H9 (cell line): ENCODE results near the gene INMT. TPM values are rescaled to one million over a fixed set of nuclear protein-coding genes. Genes with fewer than 3 reads are reported as not detected.

Experiments used
- DNase-seq: peaks from one replicate; pipeline ENCODE4 v3.0.0-alpha.2; 2017
- H2AFZ ChIP-seq: one replicate; pipeline ENCODE4 v1.6.1; 2013; ENCODE audit warnings: mild to moderate bottlenecking, low read length, control low read depth, moderate library complexity
- H2AK5ac ChIP-seq: 2 replicates; pipeline ENCODE4 v1.6.1; 2013; ENCODE audit warnings: low read length, control low read depth, mixed read lengths; ENCODE audit not compliant: insufficient read length
- H2BK120ac ChIP-seq: one replicate; pipeline ENCODE4 v1.6.1; 2013; ENCODE audit warnings: low read depth, mild to moderate bottlenecking, low read length, control low read depth, inconsistent platforms; ENCODE audit not compliant: poor library complexity, severe bottlenecking
- H2BK12ac ChIP-seq: 2 replicates; pipeline ENCODE4 v1.6.1; 2013; ENCODE audit warnings: low read length, control low read depth, mixed read lengths, low read depth; ENCODE audit not compliant: insufficient read length
- H2BK15ac ChIP-seq: 2 replicates; pipeline ENCODE4 v1.6.1; 2013; ENCODE audit warnings: low read depth, low read length, control low read depth
- H2BK20ac ChIP-seq: one replicate; pipeline ENCODE4 v1.6.1; 2013; ENCODE audit warnings: low read depth, mild to moderate bottlenecking, low read length, control low read depth, inconsistent platforms; ENCODE audit not compliant: poor library complexity, severe bottlenecking
- H2BK5ac ChIP-seq: 2 replicates; pipeline ENCODE4 v1.6.1; 2013; ENCODE audit warnings: low read length, control low read depth, mixed read lengths; ENCODE audit not compliant: insufficient read length
- H3K14ac ChIP-seq: 2 replicates; pipeline ENCODE4 v1.6.1; 2013; ENCODE audit warnings: low read length, control low read depth; ENCODE audit not compliant: insufficient read depth
- H3K18ac ChIP-seq: 2 replicates; pipeline ENCODE4 v1.6.1; 2013; ENCODE audit warnings: low read depth, mild to moderate bottlenecking, mixed read lengths, low read length, control low read depth; ENCODE audit not compliant: insufficient read length
- H3K23ac ChIP-seq: 2 replicates; pipeline ENCODE4 v1.6.1; 2013; ENCODE audit warnings: low read length, control low read depth, mixed read lengths, low read depth; ENCODE audit not compliant: insufficient read length
- H3K23me2 ChIP-seq: 2 replicates; pipeline ENCODE4 v1.6.1; 2013; ENCODE audit warnings: low read depth, mild to moderate bottlenecking, mixed read lengths, low read length, control low read depth; ENCODE audit not compliant: insufficient read length, poor library complexity, severe bottlenecking
- H3K27ac ChIP-seq: 2 replicates; pipeline ENCODE4 v1.5.1; 2013; ENCODE audit warnings: low read length, control low read depth, mixed read lengths, low read depth; ENCODE audit not compliant: insufficient read length
- H3K27me3 ChIP-seq: 2 replicates; pipeline ENCODE4 v1.6.1; 2013; ENCODE audit warnings: low read length, control low read depth, inconsistent platforms; ENCODE audit not compliant: insufficient read depth
- H3K4ac ChIP-seq: 2 replicates; pipeline ENCODE4 v1.6.1; 2013; ENCODE audit warnings: low read depth, mild to moderate bottlenecking, control low read depth, inconsistent platforms, low read length, moderate library complexity
- H3K4me1 ChIP-seq: 2 replicates; pipeline ENCODE4 v1.6.1; 2013; ENCODE audit warnings: low read length, control low read depth, inconsistent platforms; ENCODE audit not compliant: insufficient read depth
- H3K4me2 ChIP-seq: 2 replicates; pipeline ENCODE4 v1.6.1; 2013; ENCODE audit warnings: low read length, control low read depth, mixed read lengths; ENCODE audit not compliant: insufficient read length, insufficient read depth
- H3K56ac ChIP-seq: 2 replicates; pipeline ENCODE4 v1.6.1; 2013; ENCODE audit warnings: low read depth, mild to moderate bottlenecking, mixed read lengths, low read length, control low read depth; ENCODE audit not compliant: insufficient read length
- H3K79me1 ChIP-seq: 2 replicates; pipeline ENCODE4 v1.6.1; 2013; ENCODE audit warnings: low read depth, mild to moderate bottlenecking, moderate library complexity, low read length, control low read depth, inconsistent platforms; ENCODE audit not compliant: insufficient read depth, poor library complexity, severe bottlenecking
- H3K79me2 ChIP-seq: 2 replicates; pipeline ENCODE4 v1.6.1; 2013; ENCODE audit warnings: low read length, control low read depth, inconsistent platforms; ENCODE audit not compliant: insufficient read depth
- H3K9ac ChIP-seq: 2 replicates; pipeline ENCODE4 v1.6.1; 2013; ENCODE audit warnings: low read length, control low read depth, mixed read lengths; ENCODE audit not compliant: insufficient read length; ENCODE audit errors: extremely low read depth
- H3K9me3 ChIP-seq: one replicate; pipeline ENCODE4 v1.6.1; 2013; ENCODE audit warnings: low read depth, low read length, inconsistent platforms; ENCODE audit not compliant: control insufficient read depth
- H3T11ph ChIP-seq: one replicate; pipeline ENCODE4 v1.6.1; 2013; ENCODE audit warnings: mild to moderate bottlenecking, low read length, control low read depth, inconsistent platforms
- H4K20me1 ChIP-seq: one replicate; pipeline ENCODE4 v1.6.1; 2013; ENCODE audit not compliant: control insufficient read depth, insufficient read length, insufficient read depth
- H4K5ac ChIP-seq: 2 replicates; pipeline ENCODE4 v1.6.1; 2013; ENCODE audit warnings: low read depth, mild to moderate bottlenecking, mixed read lengths, low read length, control low read depth; ENCODE audit not compliant: insufficient read length
- H4K8ac ChIP-seq: replicated peaks from 2 replicates; pipeline ENCODE4 v1.6.1; 2013; ENCODE audit warnings: low read length, control low read depth, mixed read lengths, low read depth; ENCODE audit not compliant: insufficient read length
- H4K91ac ChIP-seq: 2 replicates; pipeline ENCODE4 v1.6.1; 2013; ENCODE audit warnings: low read depth, mild to moderate bottlenecking, moderate library complexity, mixed read lengths, low read length, control low read depth; ENCODE audit not compliant: insufficient read length
- H3K27ac Mint-ChIP-seq, 3 experiments: 2 replicates in 2 of 3; 3 replicates in 1 of 3; pipeline ENCODE4 v1.8.0; 2020 to 2021; ENCODE audit warnings: mixed read lengths in 3 of 3, mild to moderate bottlenecking in 1 of 3, moderate library complexity in 1 of 3
- H3K27me3 Mint-ChIP-seq: 2 replicates; pipeline ENCODE4 v1.8.0; 2021; ENCODE audit warnings: low read depth, mild to moderate bottlenecking, moderate library complexity, mixed read lengths
- H3K36me3 Mint-ChIP-seq, 3 experiments: 2 replicates in 2 of 3; 3 replicates in 1 of 3; pipeline ENCODE4 v1.8.0; 2020 to 2021; ENCODE audit warnings: low read depth in 3 of 3, mixed read lengths in 3 of 3; ENCODE audit not compliant: insufficient read depth in 1 of 3
- H3K4me1 Mint-ChIP-seq, 2 experiments: 2 replicates each; pipeline ENCODE4 v1.8.0; 2020; ENCODE audit warnings: mixed read lengths in 2 of 2
- H3K4me3 Mint-ChIP-seq, 2 experiments: 2 replicates in 1 of 2; 3 replicates in 1 of 2; pipeline ENCODE4 v1.8.0; 2020 to 2021; ENCODE audit warnings: mild to moderate bottlenecking in 2 of 2, mixed read lengths in 2 of 2, moderate library complexity in 1 of 2
- H3K9me3 Mint-ChIP-seq, 2 experiments: 2 replicates in 1 of 2; 3 replicates in 1 of 2; pipeline ENCODE4 v1.8.0; 2020; ENCODE audit warnings: mild to moderate bottlenecking in 2 of 2, mixed read lengths in 2 of 2, moderate library complexity in 1 of 2
- WGBS: extraction: QIAGEN DNeasy Blood & Tissue Kit; methylation state at CpG from one replicate; pipeline ENCODE4 v1.1.7; 2013; ENCODE audit warnings: missing lambda C conversion rate, low lambda C conversion rate, mixed read lengths; ENCODE audit not compliant: insufficient read length; ENCODE audit errors: extremely low coverage; 5-methylcytosine and 5-hydroxymethylcytosine counted together
- total RNA-seq: library from RNA; stranded (reverse); gene quantifications from 2 replicates; pipeline ENCODE4 v1.2.1, GENCODE V29; 2021
- TF ChIP-seq, protein P1 (sequence below): fragments of 200-600 bp; sonication (generic); conservative IDR thresholded peaks from 3 replicates; pipeline ENCODE4 v1.8.0; 2021; ENCODE audit warnings: antibody characterized with exemption, mild to moderate bottlenecking

The INMT gene
- total RNA-seq, 1 experiment from 2014 or later: 0.70 TPM

DNA sequence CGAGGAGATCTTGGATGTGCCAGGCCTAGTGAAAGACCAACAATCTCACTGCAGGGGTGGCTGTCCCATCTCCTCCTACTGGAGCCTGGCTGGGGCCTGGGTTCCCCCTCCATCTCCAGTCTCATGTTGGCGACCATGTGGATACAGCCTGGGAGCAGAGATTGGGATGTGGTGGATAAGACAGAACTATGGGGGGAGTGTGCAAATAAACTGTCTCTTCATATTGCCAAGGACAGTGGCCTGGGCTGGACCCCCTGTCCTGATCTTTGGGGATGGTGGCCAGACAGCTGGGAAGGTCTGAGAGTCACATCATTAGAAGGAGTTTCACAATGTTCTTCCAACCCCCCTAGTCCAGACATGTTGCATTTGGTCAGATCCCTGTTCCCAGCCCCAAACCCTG lies 13.5 kb downstream of the INMT start:
- no peaks in the 10 kb centered on the region for H3K9me3 ChIP-seq
- WGBS: no CpG with 5 or more reads among the region's 2 CpGs
- no peak overlapping the region for H4K5ac ChIP-seq
- no peak overlapping the region for H3T11ph ChIP-seq
- H3K18ac ChIP-seq: no peak overlapping the region
- no peak overlapping the region for H4K91ac ChIP-seq
- no peak overlapping the region for H2BK5ac ChIP-seq
- H2BK15ac ChIP-seq: no peak overlapping the region
- H3K23me2 ChIP-seq: no peaks in the 10 kb centered on the region
- H2BK20ac ChIP-seq: no peak overlapping the region
- TF ChIP-seq, protein P1, sequence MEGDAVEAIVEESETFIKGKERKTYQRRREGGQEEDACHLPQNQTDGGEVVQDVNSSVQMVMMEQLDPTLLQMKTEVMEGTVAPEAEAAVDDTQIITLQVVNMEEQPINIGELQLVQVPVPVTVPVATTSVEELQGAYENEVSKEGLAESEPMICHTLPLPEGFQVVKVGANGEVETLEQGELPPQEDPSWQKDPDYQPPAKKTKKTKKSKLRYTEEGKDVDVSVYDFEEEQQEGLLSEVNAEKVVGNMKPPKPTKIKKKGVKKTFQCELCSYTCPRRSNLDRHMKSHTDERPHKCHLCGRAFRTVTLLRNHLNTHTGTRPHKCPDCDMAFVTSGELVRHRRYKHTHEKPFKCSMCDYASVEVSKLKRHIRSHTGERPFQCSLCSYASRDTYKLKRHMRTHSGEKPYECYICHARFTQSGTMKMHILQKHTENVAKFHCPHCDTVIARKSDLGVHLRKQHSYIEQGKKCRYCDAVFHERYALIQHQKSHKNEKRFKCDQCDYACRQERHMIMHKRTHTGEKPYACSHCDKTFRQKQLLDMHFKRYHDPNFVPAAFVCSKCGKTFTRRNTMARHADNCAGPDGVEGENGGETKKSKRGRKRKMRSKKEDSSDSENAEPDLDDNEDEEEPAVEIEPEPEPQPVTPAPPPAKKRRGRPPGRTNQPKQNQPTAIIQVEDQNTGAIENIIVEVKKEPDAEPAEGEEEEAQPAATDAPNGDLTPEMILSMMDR: no peak
- H3K79me2 ChIP-seq: no peaks in the 10 kb centered on the region
- H2AK5ac ChIP-seq: no peak overlapping the region
- DNase-seq: no peak
- Mint-ChIP-seq H3K9me3 (no peaks in the 10 kb centered on the region), H3K4me1 (peaks cover 2% of the 10 kb centered on the region in 2 experiments; a peak in 2 of 4 replicates), H3K4me3 (no peak overlapping the region), H3K27ac (no peak overlapping the region), H3K36me3 (no peaks in the 10 kb centered on the region), H3K27me3 (peaks cover 42% of the 10 kb centered on the region)
- H3K4me1 ChIP-seq: no peaks in the 10 kb centered on the region
- H2BK120ac ChIP-seq: no peak overlapping the region
- no peak overlapping the region for H3K4me2 ChIP-seq
- no peaks in the 10 kb centered on the region for H4K20me1 ChIP-seq
- no peak overlapping the region for H3K9ac ChIP-seq
- no peak overlapping the region for H3K27ac ChIP-seq
- no peaks in the 10 kb centered on the region for H3K27me3 ChIP-seq
- H4K8ac ChIP-seq: no peak overlapping the region
- no peak overlapping the region for H3K23ac ChIP-seq
- H3K14ac ChIP-seq: no peak overlapping the region
- H3K79me1 ChIP-seq: no peaks in the 10 kb centered on the region
- no peak overlapping the region for H2AFZ ChIP-seq
- no peak overlapping the region for H2BK12ac ChIP-seq
- no peak overlapping the region for H3K4ac ChIP-seq
- no peak overlapping the region for H3K56ac ChIP-seq
